KMS-11 (cell line): ENCODE data around the gene PAPOLB.

Experiments
- H2AFZ ChIP-seq: fragments of 200-600 bp; sonication (generic); 2 replicates; pipeline ENCODE4 v1.6.1; 2016; ENCODE audit warnings: antibody characterized with exemption, mixed run types, low read depth
- H3K27ac ChIP-seq: fragments of 200-600 bp; sonication (generic); 2 replicates; pipeline ENCODE4 v1.6.1; 2016; ENCODE audit warnings: mild to moderate bottlenecking, mixed run types
- H3K27me3 ChIP-seq: fragments of 200-600 bp; sonication (generic); 2 replicates; pipeline ENCODE4 v1.6.1; 2017; ENCODE audit warnings: mild to moderate bottlenecking, low read depth, mixed run types, moderate library complexity; ENCODE audit not compliant: insufficient read depth
- H3K36me3 ChIP-seq: fragments of 200-600 bp; sonication (generic); 2 replicates; pipeline ENCODE4 v1.6.1; 2017; ENCODE audit warnings: mild to moderate bottlenecking, mixed run types; ENCODE audit not compliant: insufficient read depth
- H3K4me1 ChIP-seq: fragments of 200-600 bp; sonication (generic); 2 replicates; pipeline ENCODE4 v1.6.1; 2016; ENCODE audit warnings: mild to moderate bottlenecking, low read depth, mixed run types; ENCODE audit not compliant: poor library complexity, severe bottlenecking
- H3K4me2 ChIP-seq: fragments of 200-600 bp; sonication (generic); 2 replicates; pipeline ENCODE4 v1.7.0; 2016; ENCODE audit warnings: mild to moderate bottlenecking, mixed run types
- H3K4me3 ChIP-seq: fragments of 200-600 bp; sonication (generic); IDR thresholded peaks from 2 replicates; pipeline ENCODE4 v1.6.1; 2017; ENCODE audit warnings: low read depth, low read length, mixed read lengths; ENCODE audit not compliant: insufficient read depth
- H3K79me2 ChIP-seq: fragments of 200-600 bp; sonication (generic); 2 replicates; pipeline ENCODE4 v1.6.1; 2016; ENCODE audit warnings: low read depth, mixed run types; ENCODE audit not compliant: insufficient read depth
- H3K9ac ChIP-seq: fragments of 200-600 bp; sonication (generic); 2 replicates; pipeline ENCODE4 v1.6.1; 2016; ENCODE audit warnings: mild to moderate bottlenecking, mixed run types
- H4K20me1 ChIP-seq: fragments of 200-600 bp; sonication (generic); 2 replicates; pipeline ENCODE4 v1.6.1; 2016; ENCODE audit warnings: mild to moderate bottlenecking, mixed run types; ENCODE audit not compliant: insufficient read depth
- TF ChIP-seq, protein P1 (sequence below): fragments of 200-600 bp; sonication (generic); conservative IDR thresholded peaks from 2 replicates; pipeline ENCODE4 v1.6.1; 2017; ENCODE audit warnings: low read depth, mild to moderate bottlenecking, antibody characterized with exemption, low read length, moderate library complexity, mixed read lengths

Gene PAPOLB

DNA sequence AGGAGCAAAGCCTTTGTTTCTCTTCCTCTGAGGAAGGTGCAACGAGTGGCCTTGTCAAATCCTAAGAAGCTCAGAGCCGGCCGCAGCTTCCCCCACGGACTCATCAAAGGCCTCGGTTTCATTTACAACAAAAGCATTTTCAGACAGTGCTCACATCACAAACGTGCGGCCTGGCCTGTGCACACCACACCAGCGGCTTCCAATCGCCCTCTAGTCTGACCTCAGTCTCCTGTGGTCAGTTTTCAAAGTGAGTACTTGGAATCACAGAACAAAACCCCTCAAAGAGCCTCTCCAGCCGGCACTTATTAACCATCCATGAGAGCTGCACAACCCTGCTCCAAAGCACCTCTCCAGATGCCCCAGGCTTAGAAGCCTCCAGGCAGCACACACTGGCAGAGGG, 18.4 kb upstream of the PAPOLB start:
- Histone ChIP-seq H3K9ac (no peak overlapping the region), H3K79me2 (no peaks in the 10 kb centered on the region), H3K4me3 (no peak overlapping the region), H2AFZ (no peak overlapping the region), H3K27ac (no peak overlapping the region), H3K36me3 (no peaks in the 10 kb centered on the region), H3K27me3 (no peaks in the 10 kb centered on the region), H3K4me1 (peaks cover 5% of the 10 kb centered on the region), H4K20me1 (no peaks in the 10 kb centered on the region), H3K4me2 (no peak overlapping the region)
- TF ChIP-seq, protein P1, sequence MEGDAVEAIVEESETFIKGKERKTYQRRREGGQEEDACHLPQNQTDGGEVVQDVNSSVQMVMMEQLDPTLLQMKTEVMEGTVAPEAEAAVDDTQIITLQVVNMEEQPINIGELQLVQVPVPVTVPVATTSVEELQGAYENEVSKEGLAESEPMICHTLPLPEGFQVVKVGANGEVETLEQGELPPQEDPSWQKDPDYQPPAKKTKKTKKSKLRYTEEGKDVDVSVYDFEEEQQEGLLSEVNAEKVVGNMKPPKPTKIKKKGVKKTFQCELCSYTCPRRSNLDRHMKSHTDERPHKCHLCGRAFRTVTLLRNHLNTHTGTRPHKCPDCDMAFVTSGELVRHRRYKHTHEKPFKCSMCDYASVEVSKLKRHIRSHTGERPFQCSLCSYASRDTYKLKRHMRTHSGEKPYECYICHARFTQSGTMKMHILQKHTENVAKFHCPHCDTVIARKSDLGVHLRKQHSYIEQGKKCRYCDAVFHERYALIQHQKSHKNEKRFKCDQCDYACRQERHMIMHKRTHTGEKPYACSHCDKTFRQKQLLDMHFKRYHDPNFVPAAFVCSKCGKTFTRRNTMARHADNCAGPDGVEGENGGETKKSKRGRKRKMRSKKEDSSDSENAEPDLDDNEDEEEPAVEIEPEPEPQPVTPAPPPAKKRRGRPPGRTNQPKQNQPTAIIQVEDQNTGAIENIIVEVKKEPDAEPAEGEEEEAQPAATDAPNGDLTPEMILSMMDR: no peak

DNA sequence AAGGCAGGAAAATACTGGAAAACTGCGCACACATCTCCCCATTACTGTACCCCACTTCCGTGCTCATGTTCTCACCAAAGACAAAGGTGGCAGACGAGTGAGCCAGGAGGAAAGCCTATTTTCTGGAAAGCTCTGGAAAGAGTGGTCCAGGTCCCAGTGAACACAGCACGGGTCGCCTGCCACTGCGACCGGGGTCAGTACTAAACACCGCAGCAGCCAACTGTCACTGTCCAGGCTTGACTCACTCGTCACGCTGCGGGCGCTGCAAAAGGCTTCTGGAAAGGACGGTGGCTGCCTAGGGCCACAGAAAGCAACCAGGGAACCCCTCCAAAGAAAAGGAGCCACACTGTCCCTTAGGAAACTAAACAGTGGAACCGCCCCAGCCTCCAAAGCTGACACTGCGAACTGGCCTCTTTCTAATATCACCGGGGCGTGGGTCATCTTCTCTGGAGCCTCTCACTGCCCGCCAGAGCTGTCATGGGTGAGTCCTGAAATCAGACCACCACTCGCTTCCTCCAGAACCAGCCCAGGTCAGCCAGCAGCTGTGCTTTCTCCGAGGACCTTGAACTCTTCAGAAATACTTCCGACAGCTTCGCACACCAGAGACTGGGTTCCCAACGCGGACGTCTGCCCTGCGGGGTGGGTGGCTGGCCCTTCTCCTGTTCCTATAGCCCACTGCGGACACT, 17.7 kb upstream of the PAPOLB start:
- Histone ChIP-seq H4K20me1 (no peaks in the 10 kb centered on the region), H3K4me2 (no peak overlapping the region), H3K27me3 (no peaks in the 10 kb centered on the region), H3K9ac (no peak overlapping the region), H3K4me3 (no peak overlapping the region), H2AFZ (no peak overlapping the region), H3K4me1 (peaks cover 5% of the 10 kb centered on the region), H3K27ac (no peak overlapping the region), H3K36me3 (no peaks in the 10 kb centered on the region), H3K79me2 (no peaks in the 10 kb centered on the region)
- TF ChIP-seq, protein P1: no peak

DNA sequence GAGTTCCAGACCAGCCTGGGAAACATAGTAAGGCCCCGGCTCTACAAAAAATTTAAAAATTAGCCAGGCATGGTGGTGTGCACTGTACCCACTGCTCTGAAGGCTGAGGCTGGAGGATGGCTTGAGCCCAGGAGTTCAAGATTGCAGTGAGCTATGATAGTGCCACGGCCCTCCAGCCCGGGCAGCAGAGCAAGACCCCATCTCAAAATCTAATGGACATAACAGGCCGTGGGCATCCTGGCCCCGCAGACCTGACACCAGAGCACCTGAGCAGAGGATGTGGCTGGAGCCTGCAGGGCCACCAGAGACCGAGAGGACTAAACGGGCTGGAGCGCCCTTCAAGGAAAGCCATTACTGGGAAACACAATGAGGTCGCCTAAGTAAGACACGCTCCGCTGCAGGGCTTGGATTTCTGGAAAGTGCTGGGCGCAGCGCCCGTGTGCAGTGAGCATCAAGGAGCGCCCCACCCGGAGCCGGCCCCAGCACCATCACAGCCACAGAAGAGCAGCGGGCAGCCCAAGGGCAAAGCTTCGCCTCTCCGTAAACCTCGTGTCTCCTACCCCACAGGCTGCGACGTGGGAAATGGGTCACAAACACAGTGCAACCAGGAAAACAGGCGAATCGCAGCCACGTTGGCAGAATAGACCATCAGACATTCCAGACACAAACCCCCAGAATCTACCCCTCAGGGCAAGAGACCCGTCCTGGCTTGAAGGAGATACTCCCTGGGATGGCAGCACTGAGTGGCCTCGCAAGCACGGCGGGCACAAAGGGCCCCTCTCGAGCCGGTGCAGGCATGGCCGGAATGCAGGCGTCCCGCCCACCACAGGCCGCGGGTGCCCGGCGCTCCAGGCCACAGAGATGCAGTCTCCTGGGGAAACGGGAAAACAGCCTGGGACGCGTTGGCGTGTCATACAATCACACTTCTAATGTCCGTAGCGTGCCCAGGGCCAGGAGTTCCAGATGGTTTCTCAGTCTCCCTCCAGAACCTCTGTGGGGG, 16.8 kb upstream of the PAPOLB start:
- Histone ChIP-seq H3K4me3 (no peak overlapping the region), H4K20me1 (no peaks in the 10 kb centered on the region), H3K27me3 (no peaks in the 10 kb centered on the region), H2AFZ (no peak overlapping the region), H3K4me2 (no peak overlapping the region), H3K79me2 (no peaks in the 10 kb centered on the region), H3K36me3 (no peaks in the 10 kb centered on the region), H3K27ac (no peak overlapping the region), H3K9ac (no peak overlapping the region), H3K4me1 (peaks cover 5% of the 10 kb centered on the region)
- TF ChIP-seq, protein P1: no peak

DNA sequence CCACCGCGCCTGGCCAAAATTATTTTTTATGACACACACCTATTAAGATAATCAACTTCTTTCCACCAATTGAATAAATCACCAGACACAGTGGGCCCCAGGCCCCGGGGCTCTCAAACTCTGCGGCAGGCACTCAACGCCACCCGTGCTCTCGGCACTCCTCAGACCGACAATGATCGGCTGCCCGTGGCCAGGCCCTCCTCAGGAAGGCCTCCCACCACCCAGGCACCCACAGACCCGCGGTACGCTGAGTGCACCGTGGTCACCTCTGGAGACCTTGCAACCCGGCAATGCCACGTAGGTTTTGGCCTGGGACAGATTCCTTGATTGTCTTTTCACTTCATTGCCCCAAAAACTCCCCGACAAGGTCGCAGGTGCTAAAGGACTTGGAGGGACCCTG, 14.8 kb upstream of the PAPOLB start:
- no peaks in the 10 kb centered on the region for H3K4me1 ChIP-seq
- no peaks in the 10 kb centered on the region for H4K20me1 ChIP-seq
- H3K27ac ChIP-seq: no peak overlapping the region
- no peak overlapping the region for H2AFZ ChIP-seq
- H3K36me3 ChIP-seq: no peaks in the 10 kb centered on the region
- no peak overlapping the region for H3K4me2 ChIP-seq
- TF ChIP-seq, protein P1: no peak
- no peak overlapping the region for H3K9ac ChIP-seq
- no peak overlapping the region for H3K4me3 ChIP-seq
- H3K79me2 ChIP-seq: no peaks in the 10 kb centered on the region
- H3K27me3 ChIP-seq: no peaks in the 10 kb centered on the region
